Hepatic stellate cell (primary cell): Measurements from ENCODE around the gene ZSCAN1.
A peak's percentile ranks its signal among the peaks of the same experiment; 100 is the strongest.

Experiments used
- DNase-seq: peaks from one replicate; pipeline ENCODE4 v3.0.0; 2011; ENCODE audit warnings: low spot score

ZSCAN1 gene

GRCh38 chr19:58040751-58041525, 7.1 kb downstream of the ZSCAN1 start:
- no peak for DNase-seq

GRCh38 chr19:58042495-58043340, 8.9 kb downstream of the ZSCAN1 start:
- no peak for DNase-seq

GRCh38 chr19:58044391-58044790, 10.6 kb downstream of the ZSCAN1 start:
- DNase-seq = no peak

- DNase-seq = no peak
Observed at GRCh38 chr19:58044886-58045285, 11.1 kb downstream of the ZSCAN1 start.

GRCh38 chr19:58045411-58046050, 11.7 kb downstream of the ZSCAN1 start:
- DNase-seq = no peak

- DNase-seq = no peak
Observed at GRCh38 chr19:58046856-58047255, 13.0 kb downstream of the ZSCAN1 start.

GRCh38 chr19:58047672-58048071, 13.8 kb downstream of the ZSCAN1 start:
- DNase-seq = no peak

GRCh38 chr19:58052256-58052655, 18.4 kb downstream of the ZSCAN1 start:
- DNase-seq = no peak

GRCh38 chr19:58053480-58054156, 19.8 kb downstream of the ZSCAN1 start:
- DNase-seq = no peak

- DNase-seq = peak; percentile 50
Observed at GRCh38 chr19:58054901-58055874, 21.4 kb downstream of the ZSCAN1 start.

GRCh38 chr19:58056261-58056660, 22.4 kb downstream of the ZSCAN1 start:
- DNase-seq = no peak

- no peak for DNase-seq
Observed at GRCh38 chr19:58056861-58057260, 23.0 kb downstream of the ZSCAN1 start.

- no peak for DNase-seq
Observed at GRCh38 chr19:58058467-58058866, 24.6 kb downstream of the ZSCAN1 start.

GRCh38 chr19:58059003-58059670, 25.3 kb downstream of the ZSCAN1 start, which contains the start of gene ZNF135:
TSS of gene ZNF135 (plus strand) at chr19:58059282. CDS start at chr19:58060003, 721 bp downstream.
- DNase-seq = peak; percentile 92

- DNase-seq = no peak
Observed at GRCh38 chr19:58059671-58060078, 25.9 kb downstream of the ZSCAN1 start.

GRCh38 chr19:58060231-58060630, 26.4 kb downstream of the ZSCAN1 start:
- no peak for DNase-seq

GRCh38 chr19:58063712-58064111, 29.9 kb downstream of the ZSCAN1 start:
- no peak for DNase-seq

GRCh38 chr19:58067240-58067912, 33.6 kb downstream of the ZSCAN1 start:
- no peak for DNase-seq

- DNase-seq = no peak
Observed at GRCh38 chr19:58079792-58080191, 46.0 kb downstream of the ZSCAN1 start.

- no peak for DNase-seq
Observed at GRCh38 chr19:58083021-58083420, 49.2 kb downstream of the ZSCAN1 start.
